Epidermal melanocyte (primary cell): Measurements from ENCODE around the gene CST7.

Experiments
- DNase-seq: peaks from one replicate; pipeline ENCODE4 v3.0.0; 2011; ENCODE audit warnings: low spot score; ENCODE audit not compliant: insufficient read length

The CST7 gene

GRCh38 chr20:24950836-24951525, 1.9 kb downstream of the CST7 start:
- DNase-seq = no peak

DNA sequence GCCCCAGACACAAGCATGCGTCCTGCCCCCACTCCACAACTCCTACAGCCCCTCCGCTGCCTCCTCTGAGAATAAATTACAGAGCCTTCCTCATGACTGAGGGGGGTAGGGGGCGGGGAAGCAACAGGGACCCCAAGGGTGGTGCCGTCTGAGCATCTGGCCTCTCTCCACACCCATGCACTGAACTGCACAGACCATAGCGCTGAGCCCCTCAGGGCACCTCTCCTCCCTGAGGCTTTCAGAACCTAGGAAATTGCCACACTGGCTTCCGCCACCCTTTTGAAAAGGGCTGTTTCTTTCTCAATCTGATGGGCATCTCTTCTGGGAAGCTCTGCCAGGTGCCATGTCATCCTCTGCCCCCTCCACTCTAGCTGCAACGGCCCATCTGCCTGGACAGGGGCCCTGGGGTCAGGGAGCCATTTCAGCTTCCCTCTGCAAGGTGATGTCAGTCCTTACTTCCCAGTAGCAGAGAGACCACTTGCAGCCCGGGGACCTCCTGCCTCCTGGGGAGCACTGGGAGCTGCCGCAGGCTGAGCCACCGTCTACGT, 2.5 kb downstream of the CST7 start:
- DNase-seq = no peak

DNA sequence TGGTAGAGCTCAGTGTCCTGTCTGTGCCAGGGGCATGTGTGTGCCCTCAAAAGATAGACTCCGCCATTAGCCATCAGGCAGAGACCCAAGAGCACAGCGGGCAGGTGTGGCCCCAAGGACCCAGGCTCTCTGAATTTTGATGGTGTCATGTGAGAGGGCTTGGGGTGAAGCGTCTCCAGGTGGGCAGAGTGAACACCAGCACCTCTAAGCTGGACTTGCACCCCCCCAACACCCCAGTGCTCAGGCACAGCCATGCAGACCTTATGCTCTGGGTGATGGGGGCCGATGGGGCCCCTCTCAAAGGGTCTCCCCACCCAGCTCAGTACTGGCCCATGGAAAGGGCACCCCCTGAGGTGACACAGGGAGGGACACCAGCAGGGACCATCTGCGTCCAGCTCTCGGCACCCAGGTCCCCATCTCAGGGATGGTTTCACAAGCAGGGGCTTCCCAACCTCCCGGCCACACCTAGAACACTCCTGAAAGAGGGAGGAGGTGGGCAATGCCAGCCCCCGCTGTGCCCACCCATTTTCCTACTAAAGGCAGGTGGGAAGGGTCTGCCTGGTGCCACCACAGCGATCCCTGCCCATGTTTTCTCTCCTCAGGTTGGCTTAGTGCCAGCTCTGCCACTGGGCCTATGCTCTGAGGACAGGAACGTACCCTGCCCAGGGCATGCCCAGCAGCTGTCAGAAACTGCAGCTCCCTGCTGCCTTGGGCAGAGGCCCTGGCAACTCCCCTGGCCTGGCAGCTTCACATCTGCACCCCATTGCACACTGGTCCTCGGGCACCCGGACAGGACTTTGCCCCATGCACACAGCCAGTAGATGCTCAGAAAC, 3.5 kb downstream of the CST7 start:
- DNase-seq = no peak

- no peak for DNase-seq
Observed at GRCh38 chr20:24953209-24953575, 4.1 kb downstream of the CST7 start.

DNA sequence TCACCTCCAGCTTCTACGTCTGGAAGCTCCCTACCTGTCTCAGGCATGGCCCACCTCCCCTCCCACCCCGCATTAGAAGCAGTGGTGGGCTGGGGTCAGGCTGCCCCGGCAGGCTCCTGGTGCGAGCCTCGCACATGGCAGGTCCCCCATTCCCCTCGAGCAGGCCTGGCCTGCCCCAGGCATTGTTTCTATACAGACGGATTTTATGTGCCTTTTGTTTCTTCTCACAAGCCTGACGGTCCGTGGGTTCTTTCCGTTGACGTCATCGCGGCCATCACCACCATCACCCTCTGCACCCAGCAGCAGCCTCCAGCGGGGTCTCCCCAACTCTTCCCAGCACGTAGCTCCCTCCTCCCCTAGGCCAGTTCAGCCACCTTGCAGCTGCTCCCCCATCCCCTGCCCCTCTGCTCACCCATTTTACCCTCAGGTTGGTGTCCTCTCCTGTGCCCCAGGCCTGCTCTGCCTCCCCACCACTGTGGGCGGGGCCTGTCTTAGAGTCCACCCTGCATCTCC, 4.6 kb downstream of the CST7 start:
- DNase-seq = no peak

DNA sequence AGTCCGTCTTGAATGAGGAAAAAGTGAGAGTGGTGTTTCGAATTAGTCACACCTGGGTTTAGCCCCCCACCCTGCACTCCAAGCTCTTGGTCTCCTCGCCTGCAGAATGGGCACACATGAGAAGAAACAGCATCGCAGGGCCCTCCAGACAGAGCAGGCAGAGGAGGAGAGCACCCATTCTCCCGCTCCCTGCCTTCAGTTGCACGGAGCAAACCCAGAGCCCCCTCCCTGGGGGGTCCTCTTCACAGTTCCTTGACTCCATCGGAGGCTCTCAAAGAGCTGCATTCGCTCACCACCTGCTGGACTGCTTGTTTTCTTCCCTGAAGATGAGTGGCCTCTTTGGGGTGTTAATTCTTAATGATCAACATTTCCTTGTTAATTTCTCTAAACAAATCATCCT, 5.1 kb downstream of the CST7 start:
- no peak for DNase-seq

- DNase-seq = no peak
Observed at GRCh38 chr20:24954566-24954965, 5.5 kb downstream of the CST7 start.

GRCh38 chr20:24955045-24955444, 6.0 kb downstream of the CST7 start:
- no peak for DNase-seq

DNA sequence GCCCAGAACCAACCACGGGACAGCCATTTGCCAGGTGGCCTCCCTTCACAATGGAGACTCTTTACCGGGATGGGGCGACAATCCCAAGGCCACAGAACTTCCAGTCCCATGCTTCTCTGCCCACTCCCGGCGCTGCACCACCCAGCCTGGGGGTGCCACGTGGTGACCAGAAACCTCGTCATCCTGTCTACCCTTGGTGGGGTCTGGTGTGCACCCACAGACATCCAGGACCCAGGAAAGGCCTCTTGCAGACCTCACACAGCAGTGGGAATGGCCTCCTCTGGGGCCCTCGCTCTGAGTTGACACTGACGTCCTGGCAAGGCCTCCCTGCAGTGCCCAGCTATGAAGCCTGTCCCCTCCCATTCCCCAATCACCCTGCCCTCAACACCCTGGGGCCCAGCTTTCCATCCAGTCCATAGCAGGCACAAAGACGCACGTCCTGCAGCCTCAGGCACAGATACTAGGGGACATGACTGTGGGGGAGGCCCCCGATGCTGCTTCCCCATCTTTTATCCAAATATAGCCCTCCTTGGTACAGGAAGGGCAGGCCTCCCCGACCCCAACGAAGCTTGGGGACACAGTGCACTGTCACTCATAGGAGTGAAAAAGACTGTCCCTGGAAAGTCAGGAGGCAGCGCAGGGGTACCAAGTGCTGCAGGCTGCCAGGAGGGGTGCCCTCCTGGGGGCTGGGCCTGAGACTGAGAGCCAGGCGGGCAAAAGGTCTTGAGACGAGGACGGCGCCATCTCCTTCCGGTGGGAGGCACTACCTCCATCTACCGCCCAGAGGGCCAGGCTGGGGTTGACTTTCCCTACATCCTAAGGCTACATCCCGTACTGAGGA, 7.2 kb downstream of the CST7 start:
- no peak for DNase-seq

GRCh38 chr20:24957326-24958016, 8.4 kb downstream of the CST7 start:
- DNase-seq = no peak

- no peak for DNase-seq
Observed at GRCh38 chr20:24958506-24959385, 9.7 kb downstream of the CST7 start.

- no peak for DNase-seq
Observed at GRCh38 chr20:24959591-24960301, 10.7 kb downstream of the CST7 start.

DNA sequence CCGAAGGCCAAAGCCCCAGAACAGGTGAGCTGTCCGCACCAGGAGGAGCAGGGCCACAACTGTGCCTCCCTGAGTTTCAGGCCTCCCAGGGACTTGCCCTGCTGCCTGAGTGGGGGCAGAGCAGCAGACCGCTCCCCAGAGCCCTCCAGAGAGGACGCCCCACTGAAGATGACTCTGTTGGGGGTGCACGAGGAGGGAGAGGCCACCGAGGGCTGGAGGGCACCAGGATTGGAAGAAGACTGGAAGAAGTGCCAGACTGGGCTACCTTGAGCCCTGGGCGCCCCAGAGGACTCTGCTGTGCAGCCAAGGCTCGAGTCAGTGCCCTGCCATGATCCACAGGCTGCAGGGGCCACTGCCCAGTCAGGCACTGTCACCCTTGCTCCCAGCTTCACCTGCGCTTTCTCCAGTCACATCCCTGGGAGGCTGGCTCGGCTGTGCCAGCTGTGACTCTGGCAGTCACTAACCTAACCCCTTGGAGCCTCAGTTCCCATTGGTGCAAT, 11.3 kb downstream of the CST7 start:
- DNase-seq = no peak

GRCh38 chr20:24960861-24961260, 11.8 kb downstream of the CST7 start:
- DNase-seq = no peak

DNA sequence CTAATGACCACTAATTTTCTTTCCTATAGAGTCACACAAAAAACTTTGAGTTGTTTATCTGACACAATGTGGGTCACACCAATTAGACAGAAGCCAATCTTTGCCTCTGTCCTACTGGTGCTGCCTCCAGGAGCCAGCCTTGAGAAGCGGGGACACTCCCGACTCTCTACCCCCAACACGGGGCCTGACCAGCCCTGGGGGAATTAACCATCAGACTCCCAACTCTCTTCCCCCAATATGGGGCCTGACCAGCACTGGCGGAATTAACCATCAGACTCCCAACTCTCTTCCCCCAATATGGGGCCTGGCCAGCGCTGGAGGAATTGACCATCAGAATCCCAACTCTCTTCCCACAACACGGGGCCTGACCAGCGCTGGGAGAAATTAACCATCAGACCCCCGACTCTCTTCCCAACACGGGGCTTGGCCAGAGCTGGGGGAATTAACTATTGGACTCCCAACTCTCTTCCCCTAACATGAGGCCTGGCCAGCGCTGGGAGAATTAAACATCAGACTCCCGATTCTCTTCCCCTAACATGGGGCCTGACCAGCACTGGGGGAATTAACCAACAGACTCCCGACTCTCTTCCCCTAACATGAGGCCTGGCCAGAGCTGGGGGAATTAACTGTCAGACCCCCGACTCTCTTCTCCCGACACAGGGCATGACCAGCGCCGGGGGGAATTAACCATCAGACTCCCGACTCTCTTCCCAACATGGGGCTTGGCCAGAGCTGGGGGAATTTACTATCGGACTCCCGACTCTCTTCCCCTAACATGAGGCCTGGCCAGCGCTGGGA, 12.5 kb downstream of the CST7 start:
- DNase-seq = no peak

DNA sequence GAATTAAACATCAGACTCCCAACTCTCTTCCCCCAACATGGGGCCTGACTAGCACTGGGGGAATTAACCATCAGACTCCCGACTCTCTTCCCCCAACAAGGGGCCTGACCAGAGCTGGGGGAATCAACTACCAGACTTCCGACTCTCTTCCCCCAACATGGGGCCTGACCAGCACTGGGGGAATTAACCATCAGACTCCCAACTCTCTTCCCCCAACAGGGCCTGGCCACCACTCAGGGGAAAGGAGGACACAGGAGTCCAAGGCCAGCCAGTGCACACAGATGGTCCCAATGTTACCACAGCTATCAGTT, 13.1 kb downstream of the CST7 start:
- no peak for DNase-seq

GRCh38 chr20:24962510-24962909, 13.4 kb downstream of the CST7 start:
- no peak for DNase-seq

GRCh38 chr20:24963672-24964505, 14.8 kb downstream of the CST7 start:
- no peak for DNase-seq
